ACC112 (cell line): ENCODE measurements around the gene MACROH2A1.

ENCODE experiments used
- H2AFZ ChIP-seq: fragments of 200-600 bp; sonication (generic); one replicate; pipeline ENCODE4 v1.6.0; 2017; ENCODE audit warnings: antibody characterized with exemption, low read length; ENCODE audit not compliant: unreplicated experiment
- H3K27ac ChIP-seq: fragments of 200-600 bp; sonication (generic); 2 replicates; pipeline ENCODE4 v1.5.1; 2014; ENCODE audit warnings: low read depth, mild to moderate bottlenecking, antibody characterized with exemption, low read length, moderate library complexity
- H3K27me3 ChIP-seq: fragments of 200-600 bp; sonication (generic); 2 replicates; pipeline ENCODE4 v1.6.1; 2014; ENCODE audit warnings: mild to moderate bottlenecking, antibody characterized with exemption, low read length, moderate library complexity, mixed read lengths; ENCODE audit not compliant: insufficient read depth
- H3K36me3 ChIP-seq: fragments of 200-600 bp; sonication (generic); 2 replicates; pipeline ENCODE4 v1.6.1; 2016; ENCODE audit warnings: mild to moderate bottlenecking, antibody characterized with exemption, low read length, moderate library complexity, mixed read lengths; ENCODE audit not compliant: insufficient read depth
- H3K4me1 ChIP-seq: fragments of 200-600 bp; sonication (generic); one replicate; pipeline ENCODE4 v1.6.1; 2016; ENCODE audit warnings: low read length, mixed read lengths; ENCODE audit not compliant: insufficient read depth, unreplicated experiment, control insufficient read depth
- H3K4me3 ChIP-seq: fragments of 200-600 bp; sonication (generic); 2 replicates; pipeline ENCODE4 v1.5.1; 2014; ENCODE audit warnings: mild to moderate bottlenecking, low read depth, low read length
- H3K79me2 ChIP-seq: fragments of 200-600 bp; sonication (generic); one replicate; pipeline ENCODE4 v1.6.0; 2016; ENCODE audit warnings: low read length; ENCODE audit not compliant: control insufficient read depth, unreplicated experiment, insufficient read depth

The MACROH2A1 gene

GRCh38 chr5:135353952-135354721, 44.9 kb downstream of the MACROH2A1 start:
- Histone ChIP-seq H3K27me3 (no peaks in the 10 kb centered on the region), H3K4me1 (peaks cover 49% of the 10 kb centered on the region), H3K4me3 (0 out of 2 replicates have a peak overlapping the region, but pooled peaks have one; percentile 10), H3K36me3 (peaks cover 14% of the 10 kb centered on the region), H2AFZ (no peak overlapping the region), H3K27ac (peak overlapping the region; percentile 58), H3K79me2 (peaks cover 11% of the 10 kb centered on the region)

GRCh38 chr5:135350536-135350935, 48.5 kb downstream of the MACROH2A1 start:
- Histone ChIP-seq H3K79me2 (peaks cover 11% of the 10 kb centered on the region), H3K36me3 (peaks cover 14% of the 10 kb centered on the region), H3K27ac (no peak overlapping the region), H3K27me3 (no peaks in the 10 kb centered on the region), H2AFZ (no peak overlapping the region), H3K4me1 (peaks cover 27% of the 10 kb centered on the region), H3K4me3 (no peak overlapping the region)

GRCh38 chr5:135349886-135350285, 49.1 kb downstream of the MACROH2A1 start:
- Histone ChIP-seq H3K27me3 (no peaks in the 10 kb centered on the region), H3K4me3 (no peak overlapping the region), H3K4me1 (peaks cover 20% of the 10 kb centered on the region), H3K36me3 (peaks cover 14% of the 10 kb centered on the region), H2AFZ (no peak overlapping the region), H3K27ac (no peak overlapping the region), H3K79me2 (peaks cover 11% of the 10 kb centered on the region)

- H3K79me2 ChIP-seq, result peaks cover 11% of the 10 kb centered on the region
- peaks cover 14% of the 10 kb centered on the region for H3K36me3 ChIP-seq
- H3K27ac ChIP-seq, result no peak overlapping the region
- H3K4me1 ChIP-seq, result peaks cover 16% of the 10 kb centered on the region
- no peaks in the 10 kb centered on the region for H3K27me3 ChIP-seq
- H2AFZ ChIP-seq, result no peak overlapping the region
- no peak overlapping the region for H3K4me3 ChIP-seq
Measured at GRCh38 chr5:135349451-135349850, 49.6 kb downstream of the MACROH2A1 start.

GRCh38 chr5:135348918-135349317, 50.1 kb downstream of the MACROH2A1 start:
- no peak overlapping the region for H3K4me3 ChIP-seq
- H3K36me3 ChIP-seq, result peaks cover 14% of the 10 kb centered on the region
- H3K27ac ChIP-seq, result no peak overlapping the region
- H3K4me1 ChIP-seq, result peaks cover 11% of the 10 kb centered on the region
- peaks cover 11% of the 10 kb centered on the region for H3K79me2 ChIP-seq
- no peaks in the 10 kb centered on the region for H3K27me3 ChIP-seq
- no peak overlapping the region for H2AFZ ChIP-seq

- peaks cover 18% of the 10 kb centered on the region for H3K36me3 ChIP-seq
- no peak overlapping the region for H3K27ac ChIP-seq
- H2AFZ ChIP-seq, result no peak overlapping the region
- H3K4me3 ChIP-seq, result no peak overlapping the region
- no peaks in the 10 kb centered on the region for H3K4me1 ChIP-seq
- H3K79me2 ChIP-seq, result peaks cover 4% of the 10 kb centered on the region
- no peaks in the 10 kb centered on the region for H3K27me3 ChIP-seq
Measured at GRCh38 chr5:135347392-135347791, 51.6 kb downstream of the MACROH2A1 start.

GRCh38 chr5:135345956-135346731, 52.9 kb downstream of the MACROH2A1 start:
- Histone ChIP-seq H3K27ac (no peak overlapping the region), H3K4me1 (no peaks in the 10 kb centered on the region), H2AFZ (no peak overlapping the region), H3K36me3 (peaks cover 16% of the 10 kb centered on the region; the same call in 1 of the 2 replicates), H3K4me3 (no peak overlapping the region), H3K79me2 (no peaks in the 10 kb centered on the region), H3K27me3 (no peaks in the 10 kb centered on the region)

GRCh38 chr5:135344349-135344748, 54.7 kb downstream of the MACROH2A1 start:
- no peaks in the 10 kb centered on the region for H3K27me3 ChIP-seq
- H2AFZ ChIP-seq, result no peak overlapping the region
- no peaks in the 10 kb centered on the region for H3K79me2 ChIP-seq
- H3K27ac ChIP-seq, result no peak overlapping the region
- H3K4me3 ChIP-seq, result no peak overlapping the region
- H3K4me1 ChIP-seq, result no peaks in the 10 kb centered on the region
- H3K36me3 ChIP-seq, result peaks cover 10% of the 10 kb centered on the region; the same call in 1 of the 2 replicates

GRCh38 chr5:135343413-135343812, 55.6 kb downstream of the MACROH2A1 start:
- Histone ChIP-seq H3K36me3 (peaks cover 10% of the 10 kb centered on the region; the same call in 1 of the 2 replicates), H3K27me3 (no peaks in the 10 kb centered on the region), H3K4me1 (no peaks in the 10 kb centered on the region), H3K4me3 (no peak overlapping the region), H2AFZ (no peak overlapping the region), H3K27ac (no peak overlapping the region), H3K79me2 (no peaks in the 10 kb centered on the region)

GRCh38 chr5:135342551-135342875, 56.5 kb downstream of the MACROH2A1 start:
- Histone ChIP-seq H3K27me3 (no peaks in the 10 kb centered on the region), H3K79me2 (no peaks in the 10 kb centered on the region), H2AFZ (no peak overlapping the region), H3K36me3 (peaks cover 10% of the 10 kb centered on the region; the same call in 1 of the 2 replicates), H3K4me1 (no peaks in the 10 kb centered on the region), H3K4me3 (no peak overlapping the region), H3K27ac (no peak overlapping the region)
